D721Med (cell line): ENCODE data around the gene ARIH1.

Experiments used
- DNase-seq: peaks from one replicate; pipeline ENCODE4 v3.0.0; 2011; ENCODE audit warnings: low spot score; ENCODE audit not compliant: insufficient read length
- FAIRE-seq: peaks from 2 replicates; lab custom pipeline; 2011; peaks lifted over from hg19 to GRCh38; lab: Jason Lieb, UNC
- CTCF ChIP-seq: IDR thresholded peaks from 2 replicates; pipeline ENCODE4 v1.5.1; 2012; ENCODE audit warnings: mild to moderate bottlenecking, control low read depth; ENCODE audit not compliant: insufficient read depth; ENCODE audit errors: missing control alignments

Gene ARIH1

DNA sequence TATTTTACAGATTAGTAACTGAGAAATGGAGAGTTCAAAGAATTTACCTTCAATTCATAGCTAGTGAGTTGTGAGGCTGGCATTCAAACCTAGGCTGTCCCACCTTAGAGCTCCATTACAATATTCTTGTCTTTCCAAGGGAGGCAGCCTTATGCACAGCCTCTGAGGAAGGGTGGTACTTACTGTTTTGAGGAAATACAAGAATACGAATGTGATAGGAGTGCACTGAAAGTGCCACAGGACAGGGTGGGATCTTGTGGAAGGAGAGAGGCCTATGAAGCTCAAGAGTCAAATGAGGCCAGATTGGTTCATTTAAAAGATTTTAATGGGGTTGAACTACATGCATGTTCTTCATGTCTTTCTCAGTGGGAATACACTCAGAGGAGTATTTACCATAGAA is 86.3 kb downstream of the ARIH1 start:
- no peak for DNase-seq

GRCh38 chr15:72562386-72562785 is 88.3 kb downstream of the ARIH1 start:
- no peak for FAIRE-seq

More for the DNA sequence above, 86.3 kb downstream of the ARIH1 start:
- no peak for FAIRE-seq
- TF ChIP-seq CTCF, result no peak

DNA sequence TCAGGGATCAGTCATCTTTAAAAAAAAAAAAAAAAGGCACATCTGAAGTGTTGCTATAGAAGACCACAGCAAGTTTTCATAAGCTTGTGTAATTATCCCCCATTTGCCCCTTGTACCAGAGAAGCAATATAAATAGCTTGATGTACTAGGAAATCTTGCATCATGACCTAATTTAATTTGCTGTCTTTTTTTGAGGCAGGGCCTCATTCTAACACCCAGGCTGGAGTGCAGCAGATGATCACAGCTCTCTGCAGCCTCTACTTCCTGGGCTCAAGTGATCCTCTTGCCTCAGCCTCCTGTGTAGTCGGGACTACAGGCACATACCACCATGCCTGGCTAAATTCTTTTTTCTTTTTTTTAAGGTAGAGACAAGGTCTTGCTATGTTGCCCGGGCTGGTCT is 88.7 kb downstream of the ARIH1 start:
- TF ChIP-seq CTCF, result no peak
- FAIRE-seq (no peak), DNase-seq (no peak)

More at GRCh38 chr15:72562386-72562785, 88.3 kb downstream of the ARIH1 start:
- no peak for DNase-seq
- TF ChIP-seq CTCF, result no peak

GRCh38 chr15:72564091-72564490 is 90.0 kb downstream of the ARIH1 start:
- DNase-seq (no peak), FAIRE-seq (no peak)
- TF ChIP-seq CTCF, result no peak

GRCh38 chr15:72566973-72567372 is 92.8 kb downstream of the ARIH1 start:
- peak; percentile 58 for FAIRE-seq
- no peak for DNase-seq
- TF ChIP-seq CTCF, result no peak

- TF ChIP-seq CTCF, result no peak
- no peak for FAIRE-seq
Measured at GRCh38 chr15:72570059-72570458, 95.9 kb downstream of the ARIH1 start.

DNA sequence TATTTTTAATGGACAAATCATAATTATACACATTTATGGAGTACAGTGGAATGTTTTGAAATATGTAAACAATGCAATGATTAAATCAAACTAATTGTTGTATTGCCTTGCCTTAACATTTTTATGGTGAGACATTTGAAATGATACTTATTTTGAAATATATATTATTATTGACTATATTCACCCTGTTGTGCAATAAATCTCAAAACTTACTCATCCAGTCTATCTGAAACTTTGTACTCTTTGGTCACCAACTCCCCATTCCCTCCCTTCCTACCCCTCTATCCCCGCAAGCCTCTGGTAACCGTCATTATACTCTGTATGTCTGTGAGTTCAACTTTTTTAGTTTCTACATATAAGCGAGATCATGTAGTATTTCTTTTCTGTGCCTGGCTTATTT is 105.7 kb downstream of the ARIH1 start:
- no peak for TF ChIP-seq CTCF
- FAIRE-seq (no peak), DNase-seq (no peak)

More at GRCh38 chr15:72570059-72570458, 95.9 kb downstream of the ARIH1 start:
- DNase-seq, result no peak
